ENCODE measurements around the gene APOL3.
"Not testable (repeated sequence)": the region's sequence is repeated elsewhere in the genome, so short reads cannot be mapped to it uniquely, and the experiment has no call there.

APOL3 gene, protein sequence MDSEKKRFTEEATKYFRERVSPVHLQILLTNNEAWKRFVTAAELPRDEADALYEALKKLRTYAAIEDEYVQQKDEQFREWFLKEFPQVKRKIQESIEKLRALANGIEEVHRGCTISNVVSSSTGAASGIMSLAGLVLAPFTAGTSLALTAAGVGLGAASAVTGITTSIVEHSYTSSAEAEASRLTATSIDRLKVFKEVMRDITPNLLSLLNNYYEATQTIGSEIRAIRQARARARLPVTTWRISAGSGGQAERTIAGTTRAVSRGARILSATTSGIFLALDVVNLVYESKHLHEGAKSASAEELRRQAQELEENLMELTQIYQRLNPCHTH

GRCh38 chr22:36160499-36160942, at the start of gene APOL3:
TSS of gene APOL3 (minus strand) at chr22:36160755. CDS start at chr22:36149055, 11,700 bp downstream.
- TF ChIP-seq, protein P1, sequence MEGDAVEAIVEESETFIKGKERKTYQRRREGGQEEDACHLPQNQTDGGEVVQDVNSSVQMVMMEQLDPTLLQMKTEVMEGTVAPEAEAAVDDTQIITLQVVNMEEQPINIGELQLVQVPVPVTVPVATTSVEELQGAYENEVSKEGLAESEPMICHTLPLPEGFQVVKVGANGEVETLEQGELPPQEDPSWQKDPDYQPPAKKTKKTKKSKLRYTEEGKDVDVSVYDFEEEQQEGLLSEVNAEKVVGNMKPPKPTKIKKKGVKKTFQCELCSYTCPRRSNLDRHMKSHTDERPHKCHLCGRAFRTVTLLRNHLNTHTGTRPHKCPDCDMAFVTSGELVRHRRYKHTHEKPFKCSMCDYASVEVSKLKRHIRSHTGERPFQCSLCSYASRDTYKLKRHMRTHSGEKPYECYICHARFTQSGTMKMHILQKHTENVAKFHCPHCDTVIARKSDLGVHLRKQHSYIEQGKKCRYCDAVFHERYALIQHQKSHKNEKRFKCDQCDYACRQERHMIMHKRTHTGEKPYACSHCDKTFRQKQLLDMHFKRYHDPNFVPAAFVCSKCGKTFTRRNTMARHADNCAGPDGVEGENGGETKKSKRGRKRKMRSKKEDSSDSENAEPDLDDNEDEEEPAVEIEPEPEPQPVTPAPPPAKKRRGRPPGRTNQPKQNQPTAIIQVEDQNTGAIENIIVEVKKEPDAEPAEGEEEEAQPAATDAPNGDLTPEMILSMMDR (conservative IDR thresholded peaks at IDR 0.05; ENCODE audit: low read length): no peak
- peak; percentile 71 for DNase-seq (ENCODE audit: low read depth)

DNA sequence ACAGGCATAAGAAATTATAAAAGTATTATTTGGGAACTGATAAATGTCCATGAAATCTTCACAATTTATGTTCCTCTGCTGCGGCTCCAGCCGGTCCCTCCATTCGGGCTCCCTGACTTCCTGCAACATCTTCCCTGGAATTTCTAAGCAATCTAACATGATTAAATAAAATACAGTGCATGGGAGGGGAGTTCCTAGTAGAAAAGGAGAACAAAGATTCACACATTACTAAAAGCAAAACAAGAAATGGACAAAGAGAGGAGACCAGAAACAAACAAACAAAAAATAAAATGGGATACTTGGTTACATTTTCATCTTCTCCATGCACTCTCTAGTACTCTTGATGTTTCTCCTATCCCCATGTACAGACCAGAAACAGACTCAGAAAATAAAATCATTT, 49.7 kb upstream of the APOL3 start:
- no peak for DNase-seq (ENCODE audit: low read depth)
- H3K4me3 ChIP-seq (ENCODE audit: low read length): no peak overlapping the region
- TF ChIP-seq, protein P1 (conservative IDR thresholded peaks at IDR 0.05; ENCODE audit: low read length): no peak

More at GRCh38 chr22:36160499-36160942, at the start of gene APOL3:
- H3K4me3 ChIP-seq (ENCODE audit: low read length): peak within 1 kb of the TSS; percentile 54

DNA sequence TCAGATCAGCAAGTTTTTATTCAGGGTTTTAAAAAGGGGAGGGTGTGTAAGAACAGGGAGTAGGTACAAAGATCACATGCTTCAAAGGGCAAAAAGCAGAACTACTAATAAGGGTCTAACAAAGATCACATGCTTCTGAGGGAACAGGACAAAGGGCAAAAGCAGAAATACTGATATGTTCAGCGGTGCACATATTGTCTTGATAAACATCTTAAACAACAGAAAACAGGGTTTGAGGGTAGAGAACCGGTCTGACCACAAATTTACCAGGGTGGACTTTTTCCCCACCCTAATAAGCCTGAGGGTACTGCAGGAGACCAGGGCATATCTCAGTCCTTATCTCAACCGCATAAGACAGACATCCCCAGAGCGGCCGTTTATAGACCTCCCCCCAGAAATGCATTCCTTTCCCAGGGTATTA, 48.9 kb upstream of the APOL3 start:
- H3K4me3 ChIP-seq (ENCODE audit: low read length); DNase-seq (ENCODE audit: low read depth): not testable (repeated sequence)

GRCh38 chr22:36208914-36209313, 48.4 kb upstream of the APOL3 start:
- no peak overlapping the region for H3K4me3 ChIP-seq (ENCODE audit: low read length)
- DNase-seq (ENCODE audit: low read depth): no peak
- TF ChIP-seq, protein P1 (conservative IDR thresholded peaks at IDR 0.05; ENCODE audit: low read length): no peak

GRCh38 chr22:36208162-36208765, 47.7 kb upstream of the APOL3 start:
- DNase-seq (ENCODE audit: low read depth): no peak
- TF ChIP-seq, protein P1 (conservative IDR thresholded peaks at IDR 0.05; ENCODE audit: low read length): no peak
- H3K4me3 ChIP-seq (ENCODE audit: low read length): no peak overlapping the region

DNA sequence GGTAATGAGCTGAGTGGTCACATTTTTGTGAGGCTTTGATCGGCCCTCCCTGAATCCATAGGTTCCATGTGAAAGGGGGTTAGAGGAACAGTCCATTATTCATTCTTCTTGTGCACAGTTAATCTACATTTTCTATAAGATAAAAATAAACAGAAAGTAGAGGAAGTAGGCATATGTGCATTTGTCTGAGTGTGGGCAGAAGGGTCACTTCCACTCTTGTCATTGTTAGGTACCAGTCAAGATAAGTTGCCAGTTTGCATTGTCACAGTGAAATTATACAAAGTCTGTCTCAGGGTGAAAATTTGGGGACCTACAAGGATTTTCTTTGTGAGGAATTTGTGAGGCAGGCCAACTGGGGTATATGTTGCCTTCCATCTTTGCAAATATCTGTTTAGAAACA, 45.7 kb upstream of the APOL3 start:
- no peak for DNase-seq (ENCODE audit: low read depth)
- no peak overlapping the region for H3K4me3 ChIP-seq (ENCODE audit: low read length)
- TF ChIP-seq, protein P1 (conservative IDR thresholded peaks at IDR 0.05; ENCODE audit: low read length): no peak

DNA sequence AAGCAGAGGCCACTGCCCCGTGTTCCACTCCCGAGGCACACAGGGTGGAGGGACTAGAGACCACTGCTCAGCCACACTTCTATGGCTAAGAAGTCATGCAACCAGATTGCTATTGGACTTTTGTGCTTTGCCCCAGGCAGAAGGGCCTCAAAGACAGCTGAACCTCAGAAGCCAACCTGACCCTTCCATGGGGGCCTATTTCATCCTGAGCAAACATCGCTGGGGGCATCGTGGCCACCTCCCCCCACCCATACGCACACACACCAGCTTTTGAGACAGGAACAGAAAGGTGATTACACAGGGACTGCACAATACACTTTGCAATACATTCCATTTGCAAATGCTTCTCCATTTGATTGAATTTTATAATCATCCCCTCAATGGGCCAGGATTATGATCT, 45.0 kb upstream of the APOL3 start:
- not testable (repeated sequence) for DNase-seq (ENCODE audit: low read depth); H3K4me3 ChIP-seq (ENCODE audit: low read length)

DNA sequence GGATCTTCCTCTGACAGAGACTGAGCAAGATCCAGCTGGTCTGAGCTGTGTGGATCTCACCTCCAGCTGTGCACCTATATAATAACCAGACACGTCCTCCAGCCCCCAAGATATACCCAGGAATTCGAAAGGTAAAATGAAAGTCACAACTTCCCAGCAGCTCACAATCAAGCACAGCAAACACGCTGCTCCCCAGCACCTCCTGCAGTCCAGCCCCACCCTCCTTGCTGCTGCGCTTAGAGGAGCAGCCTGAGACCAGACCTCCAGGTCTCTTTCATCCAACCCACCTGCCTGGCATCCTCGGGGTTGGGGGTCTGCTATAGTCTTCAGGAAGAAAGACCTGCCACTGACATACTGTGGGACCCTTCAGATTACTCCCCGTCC, 44.1 kb upstream of the APOL3 start:
- TF ChIP-seq, protein P1 (conservative IDR thresholded peaks at IDR 0.05; ENCODE audit: low read length): no peak
- no peak for DNase-seq (ENCODE audit: low read depth)
- no peak overlapping the region for H3K4me3 ChIP-seq (ENCODE audit: low read length)
